CD14-positive monocyte (primary cell): ENCODE results near the gene UROC1. TPM values are rescaled to one million over a fixed set of nuclear protein-coding genes. Genes with fewer than 3 reads are reported as not detected.

Experiments used
- DNase-seq, 3 donors: peaks; one replicate each; pipeline ENCODE4 v3.0.0-alpha.2; 2011 to 2022
- H2AFZ ChIP-seq: 2 replicates; pipeline ENCODE4 v1.6.0; 2012; ENCODE audit warnings: mild to moderate bottlenecking, low read depth, low read length, inconsistent platforms; ENCODE audit not compliant: insufficient read depth, poor library complexity, severe bottlenecking
- H3K27ac ChIP-seq, 2 donors: 1 replicate in 1 of 2; 2 replicates in 1 of 2; pipeline ENCODE4 v1.5.1; 2012 to 2013; ENCODE audit warnings: low read length in 2 of 2, control low read depth in 1 of 2, inconsistent platforms in 1 of 2, low read depth in 1 of 2, mild to moderate bottlenecking in 1 of 2
- H3K27me3 ChIP-seq, 2 donors: one replicate each; pipeline versions ENCODE4 v1.6.0 to v1.6.1; 2011 to 2013; ENCODE audit warnings: low read length in 2 of 2; ENCODE audit not compliant: control insufficient read depth in 2 of 2, insufficient read depth in 2 of 2
- H3K36me3 ChIP-seq, 2 donors: replicated peaks in 1 of 2; 1 replicate in 1 of 2; 2 replicates in 1 of 2; pipeline versions ENCODE4 v1.5.1 to v1.6.1; 2012 to 2013; ENCODE audit warnings: low read length in 2 of 2, control low read depth in 1 of 2, inconsistent platforms in 1 of 2, mild to moderate bottlenecking in 1 of 2; ENCODE audit not compliant: insufficient read depth in 2 of 2, control insufficient read depth in 1 of 2
- H3K4me1 ChIP-seq, 2 donors: 1 replicate in 1 of 2; 2 replicates in 1 of 2; pipeline versions ENCODE4 v1.5.1 to v1.6.1; 2012 to 2013; ENCODE audit warnings: low read length in 2 of 2, control low read depth in 1 of 2, inconsistent platforms in 1 of 2, mild to moderate bottlenecking in 1 of 2, moderate library complexity in 1 of 2; ENCODE audit not compliant: insufficient read depth in 2 of 2, control insufficient read depth in 1 of 2
- H3K4me2 ChIP-seq: replicated peaks from 2 replicates; pipeline ENCODE3; 2012; ENCODE audit warnings: low read length, moderate library complexity, mild to moderate bottlenecking; ENCODE audit not compliant: poor library complexity, severe bottlenecking; ENCODE audit errors: extremely low read depth
- H3K4me3 ChIP-seq, 3 experiments: fragments of 200-600 bp in 1 of 3; sonication (generic) in 1 of 3; replicated peaks in 1 of 3; 1 replicate in 2 of 3; 2 replicates in 1 of 3; pipeline ENCODE4 v1.5.1; 2011 to 2013; ENCODE audit warnings: low read length in 3 of 3, mild to moderate bottlenecking in 3 of 3, control low read depth in 2 of 3, low read depth in 2 of 3, inconsistent platforms in 1 of 3, moderate library complexity in 1 of 3
- H3K79me2 ChIP-seq: 2 replicates; pipeline ENCODE4 v1.6.0; 2012; ENCODE audit warnings: mild to moderate bottlenecking, control low read depth, inconsistent platforms, low read length, moderate library complexity; ENCODE audit not compliant: insufficient read depth
- H3K9ac ChIP-seq: 2 replicates; pipeline ENCODE4 v1.6.0; 2017; ENCODE audit warnings: low read length, mild to moderate bottlenecking; ENCODE audit not compliant: insufficient read depth, poor library complexity, severe bottlenecking
- H3K9me3 ChIP-seq, 2 donors: replicated peaks in 1 of 2; 1 replicate in 1 of 2; 2 replicates in 1 of 2; pipeline versions ENCODE4 v1.5.1 to v1.6.1; 2012 to 2013; ENCODE audit warnings: low read length in 2 of 2, control low read depth in 1 of 2; ENCODE audit not compliant: control insufficient read depth in 1 of 2, insufficient read depth in 1 of 2
- H4K20me1 ChIP-seq: 2 replicates; pipeline ENCODE4 v1.6.0; 2012; ENCODE audit warnings: mild to moderate bottlenecking, low read length, control low read depth, moderate library complexity; ENCODE audit not compliant: insufficient read depth
- H3K27ac Mint-ChIP-seq, 7 donors: one replicate each; pipeline ENCODE4 v1.8.0; 2020; ENCODE audit warnings: mild to moderate bottlenecking in 7 of 7, mixed read lengths in 7 of 7, moderate library complexity in 6 of 7, inconsistent platforms in 2 of 7
- H3K27me3 Mint-ChIP-seq, 3 donors: one replicate each; pipeline ENCODE4 v1.8.0; 2021 to 2022; ENCODE audit warnings: low read depth in 3 of 3, mild to moderate bottlenecking in 3 of 3, mixed read lengths in 3 of 3, moderate library complexity in 3 of 3, inconsistent platforms in 1 of 3
- H3K36me3 Mint-ChIP-seq, 2 donors: one replicate each; pipeline ENCODE4 v1.8.0; 2020; ENCODE audit warnings: mixed read lengths in 2 of 2, inconsistent platforms in 1 of 2, mild to moderate bottlenecking in 1 of 2
- H3K4me1 Mint-ChIP-seq: one replicate; pipeline ENCODE4 v1.8.0; 2020; ENCODE audit warnings: mild to moderate bottlenecking, mixed read lengths
- H3K4me3 Mint-ChIP-seq, 2 donors: one replicate each; pipeline ENCODE4 v1.8.0; 2020; ENCODE audit warnings: mild to moderate bottlenecking in 2 of 2, mixed read lengths in 2 of 2, moderate library complexity in 1 of 2
- H3K9me3 Mint-ChIP-seq, 7 donors: one replicate each; pipeline ENCODE4 v1.8.0; 2020 to 2022; ENCODE audit warnings: mixed read lengths in 7 of 7, mild to moderate bottlenecking in 6 of 7, moderate library complexity in 6 of 7, inconsistent platforms in 2 of 7
- CTCF ChIP-seq: fragments of 200-600 bp; IDR thresholded peaks from one replicate; pipeline ENCODE4 v1.8.0; 2022; ENCODE audit warnings: antibody characterized with exemption, mild to moderate bottlenecking
- WGBS: methylation state at CpG from one replicate; pipeline ENCODE4 v1.1.5; 2013; ENCODE audit warnings: missing lambda C conversion rate; ENCODE audit not compliant: insufficient coverage; 5-methylcytosine and 5-hydroxymethylcytosine counted together
- intact Hi-C, 2 donors: fragments of 100-400 bp; cut with micrococcal nuclease; formaldehyde crosslinking; loops; one replicate each; pipeline versions ENCODE4 v1.15.0 to v1.15.1; 2023
- polyA plus RNA-seq, 3 donors: library from polyadenylated mRNA; depleted of rRNA in 1 of 3; unstranded in 2 of 3; stranded (reverse) in 1 of 3; fragments of 300-500 nt in 2 of 3; fragments of >200 nt in 1 of 3; fragmentation: Illumina TruSeq in 2 of 3; gene quantifications; 1 replicate in 2 of 3; 2 replicates in 1 of 3; pipeline ENCODE4 v1.2.3, GENCODE V29; 2012 to 2021

UROC1 gene
- polyA plus RNA-seq, 3 donors: not detected

- Histone ChIP-seq H4K20me1 (peaks cover 96% of the 10 kb centered on the region), H3K4me3 (no peak overlapping the region), H3K4me1 (peaks cover 59 to 66% of the 10 kb centered on the region in 2 donors), H3K79me2 (peaks cover 80% of the 10 kb centered on the region), H2AFZ (no peak overlapping the region), H3K9ac (no peak overlapping the region), H3K27ac (peak overlapping the region; percentile 26 to 76), H3K36me3 (peaks cover 66 to 83% of the 10 kb centered on the region in 2 donors), H3K4me2 (no peak overlapping the region), H3K9me3 (no peaks in the 10 kb centered on the region), H3K27me3 (no peaks in the 10 kb centered on the region)
- Mint-ChIP-seq H3K27ac (peak overlapping the region in 2 of 7 donors; percentile 78 to 80), H3K4me3 (no peak overlapping the region), H3K27me3 (no peaks in the 10 kb centered on the region), H3K36me3 (peaks cover 75 to 87% of the 10 kb centered on the region in 2 donors), H3K4me1 (peaks cover 63% of the 10 kb centered on the region), H3K9me3 (peaks cover 0 to 3% (median 0%) of the 10 kb centered on the region in 7 donors)
- TF ChIP-seq CTCF: no peak
- WGBS: 84% methylated on average over 8 of the region's 8 CpGs
- intact Hi-C loops: loop anchor here in 1 of 2 donors (10.0 kb wide), 1 partner anchor 113 kb away; the partner anchor contains the start of gene KLF15
- DNase-seq: no peak
These were observed 50.0 kb downstream of the UROC1 start for GRCh38 chr3:126467611-126467955.

GRCh38 chr3:126466886-126467610 lies 50.5 kb downstream of the UROC1 start:
- peaks cover 85% of the 10 kb centered on the region for H3K79me2 ChIP-seq

More at GRCh38 chr3:126466886-126467610, 50.5 kb downstream of the UROC1 start:
- Mint-ChIP-seq H3K27ac (peak overlapping the region; percentile 84 to 97 (median 91)), H3K9me3 (peaks cover 0 to 3% (median 0%) of the 10 kb centered on the region in 7 donors), H3K27me3 (no peaks in the 10 kb centered on the region), H3K4me3 (no peak overlapping the region), H3K4me1 (peaks cover 57% of the 10 kb centered on the region), H3K36me3 (peaks cover 80 to 93% of the 10 kb centered on the region in 2 donors)
- Histone ChIP-seq H3K9ac (no peak overlapping the region), H3K36me3 (peaks cover 72 to 88% of the 10 kb centered on the region in 2 donors), H3K4me3 (peak overlapping the region in 1 of 3 experiments; percentile 55), H3K27ac (peak overlapping the region; percentile 26 to 76), H3K27me3 (no peaks in the 10 kb centered on the region), H3K4me2 (peak overlapping the region; percentile 61), H2AFZ (no peak overlapping the region), H3K9me3 (no peaks in the 10 kb centered on the region), H3K4me1 (peaks cover 55 to 61% of the 10 kb centered on the region in 2 donors), H4K20me1 (peaks cover 100% of the 10 kb centered on the region)
- TF ChIP-seq CTCF: no peak
- 37% methylated on average over 6 of the region's 19 CpGs for WGBS
- intact Hi-C loops: loop anchor here in 1 of 2 donors (10.0 kb wide), 1 partner anchor 112 kb away; the partner anchor contains the start of gene KLF15
- DNase-seq: no peak
